MM.1S (cell line): ENCODE data around the gene RCN2.

ENCODE experiments used
- CTCF ChIP-seq: fragments of 300-600 bp; sonication (generic); IDR thresholded peaks from 2 replicates; pipeline ENCODE4 v1.5.1; 2016; ENCODE audit warnings: antibody characterized with exemption, low read length, mixed read lengths
- EZH2 ChIP-seq: fragments of 300-600 bp; sonication (generic); optimal IDR thresholded peaks from 2 replicates; pipeline ENCODE3; 2017; ENCODE audit warnings: low read depth, mild to moderate bottlenecking, antibody characterized with exemption, low read length, mixed read lengths
- EZH2phosphoT487 ChIP-seq: fragments of 300-600 bp; sonication (generic); IDR thresholded peaks from 2 replicates; pipeline ENCODE4 v1.6.1; 2018; ENCODE audit warnings: antibody characterized with exemption, low read length

DNA sequence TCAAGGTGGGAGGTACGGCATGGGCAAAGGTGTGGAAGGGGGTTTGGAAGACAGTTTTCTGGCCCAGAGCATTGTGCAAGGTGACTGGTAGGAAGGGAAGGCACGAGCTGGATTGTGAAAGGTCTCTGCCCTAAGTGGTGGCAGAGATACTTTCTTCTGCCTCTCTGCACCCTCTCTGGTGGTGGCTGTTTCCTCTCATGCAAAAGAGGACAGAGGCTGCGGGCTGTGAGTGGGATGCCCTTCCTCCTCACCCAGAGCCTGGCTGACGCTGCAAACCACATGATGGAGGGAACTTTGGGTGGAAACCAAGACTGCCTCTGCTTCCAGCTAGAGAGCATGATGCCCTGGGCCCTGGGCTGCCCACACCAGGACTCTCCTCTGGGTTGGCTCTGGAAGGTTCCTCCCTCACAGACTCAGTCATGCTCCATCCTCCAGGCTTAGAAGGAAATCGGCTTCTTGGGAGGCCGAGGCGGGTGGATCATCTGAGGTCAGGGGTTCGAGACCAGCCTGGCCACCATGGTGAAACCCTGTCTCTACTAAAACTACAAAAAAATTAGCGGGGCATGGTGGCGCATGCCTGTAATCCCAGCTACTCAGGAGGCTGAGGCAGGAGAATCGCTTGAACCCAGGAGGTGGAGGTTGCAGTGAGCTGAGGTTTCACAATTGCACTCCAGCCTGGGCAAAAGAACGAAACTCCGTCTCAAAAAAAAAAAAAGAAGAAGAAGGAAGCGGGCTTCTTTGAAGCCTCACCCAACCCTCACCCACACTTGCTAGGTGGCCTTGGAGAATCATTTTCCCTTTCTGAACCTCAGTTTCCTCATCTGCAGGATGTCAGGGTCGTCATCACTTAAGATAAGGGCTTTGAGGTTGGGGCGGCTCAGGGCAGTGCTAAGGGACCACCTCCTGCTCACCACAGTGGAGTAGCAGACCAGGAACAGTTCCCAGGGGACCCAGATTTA is 71.7 kb downstream of the RCN2 start:
- TF ChIP-seq CTCF (no peak), EZH2 (no peak), EZH2phosphoT487 (no peak)
